HepG2 (cell line): Measurements from ENCODE around the gene YBX2.

ENCODE experiments used
- ARHGAP35 ChIP-seq: sonication (generic); formaldehyde crosslinking; IDR thresholded peaks from 2 replicates; pipeline ENCODE4 v1.9.0; 2022; ENCODE audit warnings: mild to moderate bottlenecking, inconsistent platforms, moderate library complexity, missing genetic modification reagents, borderline replicate concordance
- BHLHE40 ChIP-seq: IDR thresholded peaks from 2 replicates; pipeline ENCODE4 v1.6.1; 2011; ENCODE audit warnings: low read length, improper control_type of control experiment
- FOXK1 ChIP-seq: sonication (generic); formaldehyde crosslinking; IDR thresholded peaks from 2 replicates; pipeline ENCODE4 v1.4.0; 2020; ENCODE audit warnings: low read depth, missing genetic modification reagents, borderline replicate concordance
- GATAD1 ChIP-seq: IDR thresholded peaks from 2 replicates; pipeline ENCODE4 v1.6.1; 2016; ENCODE audit warnings: missing genetic modification reagents, missing compliant biosample characterization
- HDAC2 ChIP-seq: sonication (generic); formaldehyde crosslinking; IDR thresholded peaks from 2 replicates; pipeline ENCODE4 v1.4.0; 2020; ENCODE audit warnings: missing genetic modification reagents
- HDAC6 ChIP-seq: fragments of 200-600 bp; sonication (generic); IDR thresholded peaks from 2 replicates; pipeline ENCODE4 v1.7.0; 2017; ENCODE audit warnings: mild to moderate bottlenecking, antibody characterized with exemption, low read length, low read depth
- HMGXB3 ChIP-seq: sonication (generic); formaldehyde crosslinking; IDR thresholded peaks from 2 replicates; pipeline ENCODE4 v1.4.0; 2020; ENCODE audit warnings: missing genetic modification reagents, borderline replicate concordance
- HNRNPK ChIP-seq: fragments of 200-400 bp; formaldehyde crosslinking; IDR thresholded peaks from 2 replicates; pipeline ENCODE4 v1.6.1; 2018; ENCODE audit warnings: low read length, low read depth, moderate library complexity, mild to moderate bottlenecking; ENCODE audit not compliant: poor library complexity, severe bottlenecking
- ZNF354B ChIP-seq: sonication (generic); formaldehyde crosslinking; IDR thresholded peaks from 2 replicates; pipeline ENCODE4 v1.8.0; 2022; ENCODE audit warnings: mild to moderate bottlenecking, missing genetic modification reagents
- ZNF558 ChIP-seq: sonication (generic); formaldehyde crosslinking; IDR thresholded peaks from 2 replicates; pipeline ENCODE4 v1.9.0; 2022; ENCODE audit warnings: mild to moderate bottlenecking, missing genetic modification reagents, borderline replicate concordance
- TF ChIP-seq, protein P1 (sequence below): sonication (generic); formaldehyde crosslinking; IDR thresholded peaks from 2 replicates; pipeline ENCODE4 v1.5.0; 2020; ENCODE audit warnings: mild to moderate bottlenecking, missing genetic modification reagents, moderate library complexity
- TF ChIP-seq, protein P2 (sequence below): sonication (generic); formaldehyde crosslinking; IDR thresholded peaks from 2 replicates; pipeline ENCODE4 v1.5.1; 2020; ENCODE audit warnings: mild to moderate bottlenecking, missing genetic modification reagents

- TF ChIP-seq HMGXB3 (CRISPR knock-in tag), result no peak
- TF ChIP-seq, protein P1, sequence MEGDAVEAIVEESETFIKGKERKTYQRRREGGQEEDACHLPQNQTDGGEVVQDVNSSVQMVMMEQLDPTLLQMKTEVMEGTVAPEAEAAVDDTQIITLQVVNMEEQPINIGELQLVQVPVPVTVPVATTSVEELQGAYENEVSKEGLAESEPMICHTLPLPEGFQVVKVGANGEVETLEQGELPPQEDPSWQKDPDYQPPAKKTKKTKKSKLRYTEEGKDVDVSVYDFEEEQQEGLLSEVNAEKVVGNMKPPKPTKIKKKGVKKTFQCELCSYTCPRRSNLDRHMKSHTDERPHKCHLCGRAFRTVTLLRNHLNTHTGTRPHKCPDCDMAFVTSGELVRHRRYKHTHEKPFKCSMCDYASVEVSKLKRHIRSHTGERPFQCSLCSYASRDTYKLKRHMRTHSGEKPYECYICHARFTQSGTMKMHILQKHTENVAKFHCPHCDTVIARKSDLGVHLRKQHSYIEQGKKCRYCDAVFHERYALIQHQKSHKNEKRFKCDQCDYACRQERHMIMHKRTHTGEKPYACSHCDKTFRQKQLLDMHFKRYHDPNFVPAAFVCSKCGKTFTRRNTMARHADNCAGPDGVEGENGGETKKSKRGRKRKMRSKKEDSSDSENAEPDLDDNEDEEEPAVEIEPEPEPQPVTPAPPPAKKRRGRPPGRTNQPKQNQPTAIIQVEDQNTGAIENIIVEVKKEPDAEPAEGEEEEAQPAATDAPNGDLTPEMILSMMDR (CRISPR knock-in tag), result peak; percentile 98
- TF ChIP-seq GATAD1 (CRISPR knock-in tag), result peak; percentile 61
- no peak for TF ChIP-seq HNRNPK
- no peak for TF ChIP-seq HDAC6
- no peak; the same call in 1 of the 2 replicates for TF ChIP-seq BHLHE40
- TF ChIP-seq ZNF558 (CRISPR knock-in tag), result no peak; the same call in 1 of the 2 replicates
- TF ChIP-seq, protein P2, sequence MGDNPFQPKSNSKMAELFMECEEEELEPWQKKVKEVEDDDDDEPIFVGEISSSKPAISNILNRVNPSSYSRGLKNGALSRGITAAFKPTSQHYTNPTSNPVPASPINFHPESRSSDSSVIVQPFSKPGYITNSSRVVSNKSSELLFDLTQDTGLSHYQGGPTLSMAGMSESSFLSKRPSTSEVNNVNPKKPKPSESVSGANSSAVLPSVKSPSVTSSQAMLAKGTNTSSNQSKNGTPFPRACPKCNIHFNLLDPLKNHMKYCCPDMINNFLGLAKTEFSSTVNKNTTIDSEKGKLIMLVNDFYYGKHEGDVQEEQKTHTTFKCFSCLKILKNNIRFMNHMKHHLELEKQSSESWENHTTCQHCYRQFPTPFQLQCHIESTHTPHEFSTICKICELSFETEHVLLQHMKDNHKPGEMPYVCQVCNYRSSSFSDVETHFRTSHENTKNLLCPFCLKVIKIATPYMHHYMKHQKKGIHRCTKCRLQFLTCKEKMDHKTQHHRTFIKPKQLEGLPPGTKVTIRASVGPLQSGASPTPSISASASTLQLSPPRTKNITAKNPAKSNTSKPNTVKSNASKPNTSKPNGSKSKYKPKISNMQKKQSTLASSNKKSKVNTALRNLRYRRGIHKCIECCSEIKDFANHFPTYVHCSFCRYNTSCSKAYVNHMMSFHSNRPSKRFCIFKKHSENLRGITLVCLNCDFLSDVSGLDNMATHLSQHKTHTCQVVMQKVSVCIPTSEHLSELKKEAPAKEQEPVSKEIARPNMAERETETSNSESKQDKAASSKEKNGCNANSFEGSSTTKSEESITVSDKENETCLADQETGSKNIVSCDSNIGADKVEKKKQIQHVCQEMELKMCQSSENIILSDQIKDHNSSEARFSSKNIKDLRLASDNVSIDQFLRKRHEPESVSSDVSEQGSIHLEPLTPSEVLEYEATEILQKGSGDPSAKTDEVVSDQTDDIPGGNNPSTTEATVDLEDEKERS, result peak; percentile 24; the same call in 1 of the 2 replicates
- no peak for TF ChIP-seq ARHGAP35 (CRISPR knock-in tag)
- peak; percentile 57; the same call in 1 of the 2 replicates for TF ChIP-seq HDAC2 (CRISPR knock-in tag)
- TF ChIP-seq FOXK1 (CRISPR knock-in tag), result peak; percentile 17; the same call in 1 of the 2 replicates
- no peak; the same call in 1 of the 2 replicates for TF ChIP-seq ZNF354B (CRISPR knock-in tag)
These were observed 13.8 kb downstream of the YBX2 start for GRCh38 chr17:7280519-7281073.
